NCI-H187 treated with DMSO at 0.1 percent for 48 hours (cell line): ENCODE results near the gene MDK.
"Not testable (repeated sequence)": the region's sequence is repeated elsewhere in the genome, so short reads cannot be mapped to it uniquely, and the experiment has no call there.

Source experiments
- DNase-seq: peaks from one replicate; lab custom pipeline; 2025; lab: John Stamatoyannopoulos, UW

The MDK gene

DNA sequence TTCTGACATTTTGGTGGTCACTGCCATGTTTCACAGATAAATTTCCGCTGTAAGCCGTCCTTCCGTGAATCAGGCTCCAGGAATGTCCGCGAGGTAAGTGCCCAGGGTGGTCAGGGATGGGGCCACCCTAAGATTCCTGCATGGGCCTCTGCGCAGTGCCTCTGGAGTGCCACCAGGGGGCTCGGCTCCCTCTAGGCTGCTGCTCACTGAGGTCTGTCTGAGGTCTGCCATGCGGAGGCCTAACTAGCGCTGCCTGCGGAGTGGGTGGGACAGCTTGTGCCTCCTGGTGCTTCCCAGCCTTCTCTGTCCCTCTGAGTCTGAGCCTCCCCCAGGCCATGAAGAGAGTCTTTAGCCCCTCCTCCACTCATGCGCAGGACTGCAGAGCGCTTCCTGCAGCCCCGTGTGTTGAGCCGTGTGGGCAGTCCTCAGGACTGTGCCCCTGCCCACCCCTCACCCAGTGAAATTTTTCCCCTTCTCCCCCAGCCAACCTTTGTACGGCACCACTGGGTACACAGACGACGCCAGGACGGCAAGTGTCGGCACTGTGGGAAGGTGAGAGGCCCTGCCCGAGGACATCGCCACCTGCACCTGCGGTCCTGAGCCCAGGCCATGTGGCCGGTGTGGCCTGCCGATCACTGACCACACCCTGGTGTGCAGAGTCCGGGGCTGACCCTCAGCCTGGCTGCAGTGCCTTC is 11.9 kb upstream of the MDK start:
- no peak for DNase-seq

DNA sequence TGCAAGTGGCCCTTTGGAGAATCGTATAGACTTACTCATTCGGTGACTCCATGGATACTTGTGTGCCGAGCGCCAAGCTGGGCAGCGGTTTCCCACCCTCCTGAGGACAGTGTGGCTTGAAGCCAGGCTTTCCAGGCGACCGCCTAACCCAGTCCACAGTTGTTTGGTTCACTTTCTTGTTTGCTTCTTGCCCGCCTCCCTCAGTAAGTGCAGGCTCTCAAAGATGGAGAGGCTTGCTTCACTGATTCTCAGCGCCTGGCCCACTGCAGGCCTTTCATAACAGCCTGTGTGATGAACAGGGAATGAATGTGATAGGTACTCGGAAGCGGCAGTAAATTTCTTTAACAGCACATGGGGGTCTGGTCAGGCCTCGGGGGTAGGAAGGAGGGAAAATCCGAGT is 11.2 kb upstream of the MDK start:
- no peak for DNase-seq

DNA sequence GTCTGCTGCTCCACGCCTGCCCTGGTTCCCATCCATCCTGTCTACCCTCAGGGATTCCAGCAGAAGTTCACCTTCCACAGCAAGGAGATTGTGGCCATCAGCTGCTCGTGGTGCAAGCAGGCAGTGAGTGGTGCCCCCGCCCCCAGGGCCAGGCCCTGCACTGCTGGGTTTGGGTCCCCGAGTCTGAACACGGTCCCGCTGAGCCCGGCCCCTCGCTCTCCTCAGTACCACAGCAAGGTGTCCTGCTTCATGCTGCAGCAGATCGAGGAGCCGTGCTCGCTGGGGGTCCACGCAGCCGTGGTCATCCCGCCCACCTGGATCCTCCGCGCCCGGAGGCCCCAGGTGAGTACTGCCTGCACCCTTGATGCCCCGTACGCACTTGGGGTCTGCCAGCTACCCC is 10.2 kb upstream of the MDK start:
- not testable (repeated sequence) for DNase-seq

DNA sequence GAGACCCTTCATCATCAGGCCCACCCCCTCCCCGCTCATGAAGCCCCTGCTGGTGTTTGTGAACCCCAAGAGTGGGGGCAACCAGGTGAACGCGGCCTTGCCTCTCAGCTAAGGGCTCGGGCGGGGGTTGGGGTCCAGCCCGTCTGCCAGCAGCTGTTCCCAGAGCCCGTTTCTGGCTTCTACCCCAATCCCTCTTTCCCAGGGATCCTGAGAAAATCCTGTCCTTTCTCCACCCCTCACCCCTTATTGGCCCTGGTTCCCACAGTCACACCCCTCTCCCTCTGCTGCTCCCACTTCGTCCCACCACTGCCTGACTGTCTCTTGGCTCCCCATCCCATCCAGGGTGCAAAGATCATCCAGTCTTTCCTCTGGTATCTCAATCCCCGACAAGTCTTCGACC is 9.4 kb upstream of the MDK start:
- DNase-seq = no peak

DNA sequence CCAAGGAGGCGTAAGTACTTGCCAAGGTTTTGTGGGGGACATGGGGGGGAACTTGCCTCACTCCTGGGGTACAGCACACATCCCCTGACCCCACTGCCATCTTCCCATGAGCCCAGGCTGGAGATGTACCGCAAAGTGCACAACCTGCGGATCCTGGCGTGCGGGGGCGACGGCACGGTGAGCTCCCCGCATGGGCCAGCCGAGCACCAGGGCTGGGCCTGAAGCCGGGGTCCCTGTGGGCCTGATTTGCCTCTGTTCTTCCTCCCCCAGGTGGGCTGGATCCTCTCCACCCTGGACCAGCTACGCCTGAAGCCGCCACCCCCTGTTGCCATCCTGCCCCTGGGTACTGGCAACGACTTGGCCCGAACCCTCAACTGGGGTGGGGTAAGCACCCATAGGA is 9.0 kb upstream of the MDK start:
- DNase-seq = not testable (repeated sequence)

DNA sequence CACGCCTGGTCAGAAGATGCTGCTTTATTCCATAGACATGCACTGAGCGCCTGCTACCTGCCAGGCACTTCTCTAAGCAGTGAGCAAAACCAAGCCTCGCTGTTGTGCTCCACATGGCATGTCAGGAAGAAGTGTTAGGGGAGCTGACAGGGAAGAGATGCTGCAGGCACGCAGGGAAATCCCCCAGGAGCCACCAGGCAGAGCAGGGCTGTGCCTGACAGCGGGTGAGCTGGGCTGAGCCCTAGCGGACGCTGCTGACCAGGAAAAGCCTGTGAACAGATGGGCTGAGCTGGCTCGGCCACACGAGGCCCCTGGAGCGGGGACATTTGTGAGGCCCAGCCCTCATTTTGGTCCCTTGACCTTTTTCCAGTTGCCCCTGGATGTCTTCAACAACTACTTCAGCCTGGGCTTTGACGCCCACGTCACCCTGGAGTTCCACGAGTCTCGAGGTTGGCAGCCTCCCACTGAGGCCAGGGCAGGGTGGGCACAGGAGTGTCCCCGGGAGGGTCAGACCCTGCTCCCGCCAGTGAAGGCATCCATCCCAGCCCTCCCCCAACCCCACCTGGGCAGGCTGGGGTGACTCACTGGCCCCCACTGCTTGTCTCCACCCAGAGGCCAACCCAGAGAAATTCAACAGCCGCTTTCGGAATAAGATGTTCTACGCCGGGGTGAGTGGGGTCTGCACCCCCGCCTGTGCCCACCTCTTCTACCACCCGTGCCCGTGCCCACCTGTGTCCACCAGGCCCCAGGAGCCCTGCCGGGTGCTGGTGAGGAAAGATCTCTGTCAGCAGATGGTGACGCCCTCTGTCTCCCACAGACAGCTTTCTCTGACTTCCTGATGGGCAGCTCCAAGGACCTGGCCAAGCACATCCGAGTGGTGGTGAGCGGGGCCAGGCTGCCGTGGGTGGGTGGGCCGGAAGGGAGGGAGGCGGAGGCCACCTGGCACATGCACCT is 7.4 kb upstream of the MDK start:
- DNase-seq = no peak

DNA sequence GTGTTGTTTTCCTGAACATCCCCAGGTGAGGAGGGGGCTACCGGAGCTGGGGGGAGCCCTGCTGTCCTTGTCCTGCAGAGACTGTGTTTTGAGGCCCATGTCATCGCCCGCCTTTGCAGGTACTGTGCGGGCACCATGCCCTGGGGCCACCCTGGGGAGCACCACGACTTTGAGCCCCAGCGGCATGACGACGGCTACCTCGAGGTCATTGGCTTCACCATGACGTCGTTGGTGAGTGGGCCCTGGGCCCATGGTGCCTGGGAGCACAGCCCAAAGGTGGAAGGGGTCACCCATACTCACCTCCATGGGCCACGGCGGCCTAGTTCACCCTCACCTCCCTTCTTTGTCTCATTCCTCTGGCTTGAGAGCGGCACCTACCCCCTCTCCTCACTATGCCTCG is 6.7 kb upstream of the MDK start:
- no peak for DNase-seq

DNA sequence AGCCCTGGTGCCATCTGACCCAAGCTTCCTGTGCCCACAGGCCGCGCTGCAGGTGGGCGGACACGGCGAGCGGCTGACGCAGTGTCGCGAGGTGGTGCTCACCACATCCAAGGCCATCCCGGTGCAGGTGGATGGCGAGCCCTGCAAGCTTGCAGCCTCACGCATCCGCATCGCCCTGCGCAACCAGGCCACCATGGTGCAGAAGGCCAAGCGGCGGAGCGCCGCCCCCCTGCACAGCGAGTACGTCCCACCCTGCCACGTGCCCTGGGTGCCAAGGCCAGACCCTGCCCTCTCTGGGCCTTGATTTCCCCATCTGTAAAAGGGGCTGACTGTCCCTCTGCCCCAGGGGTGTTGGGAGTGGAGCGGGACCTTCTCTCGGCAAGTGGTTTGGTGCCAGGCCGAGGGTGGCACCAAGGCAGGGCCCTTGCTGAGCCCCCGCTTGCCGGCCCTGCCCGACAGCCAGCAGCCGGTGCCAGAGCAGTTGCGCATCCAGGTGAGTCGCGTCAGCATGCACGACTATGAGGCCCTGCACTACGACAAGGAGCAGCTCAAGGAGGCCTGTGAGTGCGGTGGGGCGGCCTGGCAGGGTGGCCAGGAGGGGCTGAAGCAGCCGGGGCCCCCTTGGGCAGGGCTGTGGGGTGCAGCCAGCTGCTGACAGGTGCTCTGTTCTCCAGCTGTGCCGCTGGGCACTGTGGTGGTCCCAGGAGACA is 5.9 kb upstream of the MDK start:
- DNase-seq = no peak

DNA sequence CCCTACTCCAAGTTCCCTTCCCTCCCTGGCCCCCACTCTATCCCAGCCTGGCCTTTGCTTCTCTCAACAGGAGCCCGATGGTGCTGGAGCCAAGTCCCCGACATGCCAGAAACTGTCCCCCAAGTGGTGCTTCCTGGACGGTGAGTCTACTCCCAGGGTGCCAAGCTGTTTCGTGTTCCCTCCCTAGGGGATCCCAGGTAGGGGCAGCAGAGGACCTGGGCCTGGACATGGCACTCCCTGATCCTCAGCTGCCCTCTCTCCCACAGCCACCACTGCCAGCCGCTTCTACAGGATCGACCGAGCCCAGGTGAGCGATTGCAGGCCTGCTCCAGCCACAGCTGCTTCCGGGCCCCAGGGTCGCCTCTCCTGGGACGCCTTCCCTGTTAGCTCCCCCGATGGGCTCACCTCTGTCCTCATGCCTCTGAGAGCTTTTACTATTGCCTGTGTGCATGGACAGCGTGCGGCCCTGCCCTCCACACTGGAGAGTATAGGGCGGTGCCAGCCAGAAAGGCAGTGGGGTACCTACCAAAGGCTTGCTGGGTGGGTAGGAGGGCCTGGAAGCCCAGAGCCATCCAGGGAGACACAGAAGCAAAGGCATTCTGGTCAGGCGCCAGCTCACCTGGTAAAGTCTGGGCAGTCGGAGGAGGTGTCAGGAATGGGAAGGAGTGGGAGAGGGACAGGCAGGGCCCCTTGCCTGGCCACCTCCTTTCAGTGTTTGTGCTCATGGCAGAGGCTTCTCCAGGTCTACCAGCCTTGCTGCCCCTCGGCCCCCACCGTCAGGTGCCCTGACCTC is 5.0 kb upstream of the MDK start:
- no peak for DNase-seq

DNA sequence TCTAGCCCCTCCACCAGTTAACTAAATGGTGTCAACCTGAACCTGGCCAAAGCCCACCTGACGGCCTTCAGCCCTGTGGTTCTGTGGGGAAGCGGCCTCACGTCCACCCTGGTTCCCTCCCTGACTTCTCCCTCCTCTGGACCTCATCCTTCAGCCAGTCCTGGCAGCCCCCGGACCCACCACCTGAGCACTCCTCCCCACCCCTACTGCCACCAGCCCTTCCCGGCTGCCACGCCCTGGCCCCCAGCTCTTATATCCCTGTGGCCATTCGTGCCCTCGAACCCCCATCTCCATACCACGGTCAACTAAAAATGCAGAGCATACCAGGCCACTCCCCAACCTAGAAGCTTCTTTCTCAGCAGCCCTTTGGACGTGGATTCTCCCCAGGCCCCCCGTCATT is 4.2 kb upstream of the MDK start:
- DNase-seq = no peak

DNA sequence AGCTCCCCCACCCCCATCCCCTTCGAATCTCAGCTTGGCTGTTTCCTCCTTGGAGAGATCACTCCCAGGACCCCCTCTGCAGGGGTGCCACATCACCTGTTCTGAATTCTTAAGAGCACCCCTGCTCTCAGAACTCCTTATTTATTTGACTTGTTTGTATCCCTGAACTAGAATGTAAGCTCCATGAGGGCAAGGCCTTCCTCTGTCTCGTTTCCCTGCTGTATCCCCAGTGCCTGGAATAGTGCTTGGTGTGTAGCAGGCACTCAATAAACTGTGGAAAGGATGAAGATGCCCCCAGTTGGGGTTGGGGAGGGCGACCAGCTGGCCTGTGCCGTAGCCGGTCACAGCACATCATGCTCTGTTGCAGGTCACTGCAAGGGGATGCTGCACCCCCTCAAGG is 3.6 kb upstream of the MDK start:
- DNase-seq = no peak

DNA sequence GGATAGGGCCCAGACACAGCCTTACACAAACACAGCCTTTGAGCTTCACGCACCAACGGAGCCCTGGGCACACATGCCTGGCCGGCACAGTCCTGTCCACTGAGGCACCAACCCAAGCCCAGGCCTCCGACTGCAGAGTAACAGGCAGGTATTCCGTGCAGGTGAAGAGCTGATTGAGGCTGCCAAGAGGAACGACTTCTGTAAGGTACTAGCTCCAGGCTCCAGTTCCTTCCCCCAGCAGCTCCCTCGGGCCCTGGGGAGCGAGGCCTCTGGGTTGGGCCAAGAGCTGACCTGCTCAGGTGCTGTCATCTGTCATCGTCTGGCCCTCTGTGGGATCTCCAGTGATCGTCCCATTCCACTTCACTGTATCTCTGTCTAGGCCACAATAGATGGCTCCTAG is 3.2 kb upstream of the MDK start:
- no peak for DNase-seq

DNA sequence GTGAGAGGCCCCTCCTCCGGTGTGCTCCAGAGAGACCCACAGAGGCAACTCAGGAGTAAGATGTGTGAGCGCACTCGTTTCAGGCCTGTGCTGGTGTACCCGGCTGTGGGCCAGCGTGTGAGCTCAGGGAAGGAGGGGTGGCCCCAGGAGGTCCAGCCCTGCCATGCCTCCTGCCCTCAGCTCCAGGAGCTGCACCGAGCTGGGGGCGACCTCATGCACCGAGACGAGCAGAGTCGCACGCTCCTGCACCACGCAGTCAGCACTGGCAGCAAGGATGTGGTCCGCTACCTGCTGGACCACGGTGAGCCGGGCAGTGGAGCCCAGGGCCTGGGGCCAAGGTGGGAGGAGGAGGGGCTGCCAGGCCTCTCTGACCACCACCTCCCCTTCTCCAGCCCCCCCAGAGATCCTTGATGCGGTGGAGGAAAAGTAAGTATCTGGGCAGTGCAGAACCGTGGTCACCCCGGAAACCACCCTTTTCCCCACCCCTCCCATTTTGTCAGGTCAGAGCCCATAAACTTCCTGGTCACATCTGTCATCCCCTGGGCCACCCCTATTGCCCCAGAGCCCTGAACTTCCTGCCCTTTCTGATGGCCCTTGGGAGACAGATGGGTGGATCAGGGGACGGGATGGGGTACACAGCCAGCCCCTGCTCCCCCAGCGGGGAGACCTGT is 2.5 kb upstream of the MDK start:
- DNase-seq = no peak

DNA sequence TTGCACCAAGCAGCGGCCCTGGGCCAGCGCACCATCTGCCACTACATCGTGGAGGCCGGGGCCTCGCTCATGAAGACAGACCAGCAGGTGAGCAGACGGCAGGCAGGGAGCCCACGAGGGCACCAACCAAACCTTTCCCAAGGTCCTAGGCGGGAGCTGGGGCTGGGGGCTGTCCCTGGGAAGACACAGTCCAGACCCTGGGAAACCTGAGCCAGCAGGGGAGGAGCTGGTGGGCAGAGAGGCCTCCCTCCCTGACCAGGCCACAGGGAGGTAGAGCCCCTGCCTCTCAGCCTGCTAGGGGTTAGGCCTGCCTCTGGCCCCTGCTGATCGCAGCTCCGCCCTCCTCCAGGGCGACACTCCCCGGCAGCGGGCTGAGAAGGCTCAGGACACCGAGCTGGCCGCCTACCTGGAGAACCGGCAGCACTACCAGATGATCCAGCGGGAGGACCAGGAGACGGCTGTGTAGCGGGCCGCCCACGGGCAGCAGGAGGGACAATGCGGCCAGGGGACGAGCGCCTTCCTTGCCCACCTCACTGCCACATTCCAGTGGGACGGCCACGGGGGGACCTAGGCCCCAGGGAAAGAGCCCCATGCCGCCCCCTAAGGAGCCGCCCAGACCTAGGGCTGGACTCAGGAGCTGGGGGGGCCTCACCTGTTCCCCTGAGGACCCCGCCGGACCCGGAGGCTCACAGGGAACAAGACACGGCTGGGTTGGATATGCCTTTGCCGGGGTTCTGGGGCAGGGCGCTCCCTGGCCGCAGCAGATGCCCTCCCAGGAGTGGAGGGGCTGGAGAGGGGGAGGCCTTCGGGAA is 1.8 kb upstream of the MDK start:
- not testable (repeated sequence) for DNase-seq

DNA sequence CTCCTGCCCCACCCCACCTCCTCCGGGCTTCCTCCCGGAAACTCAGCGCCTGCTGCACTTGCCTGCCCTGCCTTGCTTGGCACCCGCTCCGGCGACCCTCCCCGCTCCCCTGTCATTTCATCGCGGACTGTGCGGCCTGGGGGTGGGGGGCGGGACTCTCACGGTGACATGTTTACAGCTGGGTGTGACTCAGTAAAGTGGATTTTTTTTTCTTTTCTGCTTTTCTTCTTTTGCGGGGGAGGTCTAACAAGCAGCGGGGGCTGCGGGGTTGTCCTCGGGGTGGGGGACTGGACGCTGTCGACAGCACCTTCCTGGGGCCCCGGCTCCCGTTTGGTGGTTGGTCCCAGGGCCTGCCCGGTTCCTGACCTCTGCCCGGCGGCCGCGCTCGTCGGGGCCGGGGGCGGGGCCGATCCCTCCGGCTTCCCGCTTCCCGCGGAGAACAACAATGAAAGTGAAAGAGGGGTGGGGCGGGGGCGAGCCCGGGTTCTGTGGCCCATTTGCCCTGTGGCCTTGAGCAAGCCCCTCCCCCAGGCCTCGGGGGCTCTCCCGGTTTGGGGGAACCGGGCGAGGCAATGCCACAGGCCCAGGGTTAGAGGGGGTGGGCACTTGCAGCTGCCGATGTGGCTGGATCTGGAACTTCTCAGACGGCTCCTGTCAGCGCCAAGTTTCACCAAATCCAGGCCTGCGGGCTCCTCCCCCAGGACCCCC is 975 bp upstream of the MDK start:
- DNase-seq = no peak

DNA sequence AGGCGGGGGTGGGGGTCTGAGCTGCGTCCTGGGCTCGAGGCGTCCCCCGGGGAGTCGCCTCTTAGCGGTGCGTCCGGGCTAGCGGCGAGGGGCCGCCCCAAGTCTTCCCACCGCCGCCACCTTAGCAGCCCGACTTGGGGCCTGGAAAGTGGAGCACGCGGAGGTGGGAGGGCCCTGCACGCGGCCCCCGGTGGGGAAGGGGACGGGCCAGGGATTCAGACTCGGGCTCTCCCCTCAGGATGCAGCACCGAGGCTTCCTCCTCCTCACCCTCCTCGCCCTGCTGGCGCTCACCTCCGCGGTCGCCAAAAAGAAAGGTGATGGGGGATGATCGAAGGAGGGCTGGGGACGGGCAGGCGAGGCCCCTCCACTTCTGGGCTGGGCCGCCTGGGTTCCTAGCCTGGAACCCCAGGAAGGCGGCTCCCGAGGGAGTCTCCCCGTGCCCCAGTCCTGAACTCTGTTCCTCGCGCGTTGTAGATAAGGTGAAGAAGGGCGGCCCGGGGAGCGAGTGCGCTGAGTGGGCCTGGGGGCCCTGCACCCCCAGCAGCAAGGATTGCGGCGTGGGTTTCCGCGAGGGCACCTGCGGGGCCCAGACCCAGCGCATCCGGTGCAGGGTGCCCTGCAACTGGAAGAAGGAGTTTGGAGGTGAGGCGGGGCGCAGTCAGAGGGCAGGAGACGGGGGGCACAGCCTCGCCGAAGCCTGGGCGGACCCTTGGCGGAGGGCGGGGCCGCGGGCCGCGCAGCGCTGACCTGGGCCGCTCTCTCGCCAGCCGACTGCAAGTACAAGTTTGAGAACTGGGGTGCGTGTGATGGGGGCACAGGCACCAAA is 563 bp downstream of the MDK start:
- DNase-seq = no peak

DNA sequence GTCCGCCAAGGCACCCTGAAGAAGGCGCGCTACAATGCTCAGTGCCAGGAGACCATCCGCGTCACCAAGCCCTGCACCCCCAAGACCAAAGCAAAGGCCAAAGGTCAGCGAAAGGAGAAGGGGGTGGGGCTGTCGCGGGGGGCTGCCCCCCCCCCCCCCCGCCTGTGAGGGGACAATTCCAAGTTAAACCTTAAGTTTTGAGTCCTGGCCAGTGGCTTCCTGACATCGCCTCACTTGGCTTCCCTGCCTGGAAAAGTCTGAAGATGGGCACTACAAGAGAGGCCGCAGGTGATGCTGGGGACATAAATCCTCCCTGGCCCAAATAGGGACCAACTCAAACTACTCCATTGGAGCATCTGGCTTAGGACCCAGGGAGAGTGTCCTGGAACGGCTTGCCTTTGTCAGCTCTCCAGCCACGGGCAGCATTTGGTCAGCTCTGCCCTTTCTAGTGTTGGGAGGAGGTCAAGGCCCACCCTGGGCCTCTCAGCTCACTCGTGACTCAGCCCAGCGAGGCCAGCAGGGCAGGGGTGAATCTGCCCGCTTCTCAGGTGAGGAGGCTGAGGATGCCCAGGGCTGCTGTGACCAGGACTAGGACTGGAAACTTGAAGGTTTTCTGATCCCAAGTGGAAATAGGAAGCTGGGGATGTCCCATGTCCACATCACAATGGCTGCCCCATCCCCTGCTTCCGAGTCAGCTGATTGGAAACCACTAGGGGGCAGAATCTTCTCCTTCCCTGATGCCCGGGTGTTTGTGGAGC is 1.4 kb downstream of the MDK start:
- no peak for DNase-seq

DNA sequence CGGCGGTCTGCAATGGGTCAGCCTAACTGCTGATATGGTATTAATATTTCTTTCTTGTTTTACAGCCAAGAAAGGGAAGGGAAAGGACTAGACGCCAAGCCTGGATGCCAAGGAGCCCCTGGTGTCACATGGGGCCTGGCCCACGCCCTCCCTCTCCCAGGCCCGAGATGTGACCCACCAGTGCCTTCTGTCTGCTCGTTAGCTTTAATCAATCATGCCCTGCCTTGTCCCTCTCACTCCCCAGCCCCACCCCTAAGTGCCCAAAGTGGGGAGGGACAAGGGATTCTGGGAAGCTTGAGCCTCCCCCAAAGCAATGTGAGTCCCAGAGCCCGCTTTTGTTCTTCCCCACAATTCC is 1.9 kb downstream of the MDK start:
- no peak for DNase-seq
